ENCODE results near the gene WDR27.

WDR27 gene

DNA sequence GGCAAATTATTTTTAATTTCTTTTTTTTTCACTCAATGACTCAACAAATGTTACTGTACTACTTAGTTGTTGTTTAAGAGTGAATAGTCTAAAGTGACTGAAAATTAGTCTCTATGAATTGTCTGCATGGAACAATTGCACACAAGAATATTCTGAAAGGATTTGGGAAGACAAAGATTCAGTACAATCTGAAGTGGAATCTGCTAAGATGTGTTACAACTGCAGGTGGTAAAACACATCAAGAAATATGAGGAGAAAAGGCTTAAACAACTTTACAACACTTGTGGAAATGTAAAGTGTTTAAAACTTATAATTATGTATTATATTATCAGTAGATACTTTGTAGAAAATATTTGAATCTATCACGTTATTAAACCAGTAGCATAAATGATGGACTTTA, 193.4 kb downstream of the WDR27 start:
- no peak overlapping the region for H3K4me2 ChIP-seq (ENCODE audit: low read depth, low read length, poor library complexity, severe bottlenecking)
- TF ChIP-seq, protein P1, sequence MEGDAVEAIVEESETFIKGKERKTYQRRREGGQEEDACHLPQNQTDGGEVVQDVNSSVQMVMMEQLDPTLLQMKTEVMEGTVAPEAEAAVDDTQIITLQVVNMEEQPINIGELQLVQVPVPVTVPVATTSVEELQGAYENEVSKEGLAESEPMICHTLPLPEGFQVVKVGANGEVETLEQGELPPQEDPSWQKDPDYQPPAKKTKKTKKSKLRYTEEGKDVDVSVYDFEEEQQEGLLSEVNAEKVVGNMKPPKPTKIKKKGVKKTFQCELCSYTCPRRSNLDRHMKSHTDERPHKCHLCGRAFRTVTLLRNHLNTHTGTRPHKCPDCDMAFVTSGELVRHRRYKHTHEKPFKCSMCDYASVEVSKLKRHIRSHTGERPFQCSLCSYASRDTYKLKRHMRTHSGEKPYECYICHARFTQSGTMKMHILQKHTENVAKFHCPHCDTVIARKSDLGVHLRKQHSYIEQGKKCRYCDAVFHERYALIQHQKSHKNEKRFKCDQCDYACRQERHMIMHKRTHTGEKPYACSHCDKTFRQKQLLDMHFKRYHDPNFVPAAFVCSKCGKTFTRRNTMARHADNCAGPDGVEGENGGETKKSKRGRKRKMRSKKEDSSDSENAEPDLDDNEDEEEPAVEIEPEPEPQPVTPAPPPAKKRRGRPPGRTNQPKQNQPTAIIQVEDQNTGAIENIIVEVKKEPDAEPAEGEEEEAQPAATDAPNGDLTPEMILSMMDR (conservative IDR thresholded peaks at IDR 0.05; ENCODE audit: low read length) = no peak
- no peak for TF ChIP-seq EZH2phosphoT487 (IDR thresholded peaks at IDR 0.05; ENCODE audit: borderline replicate concordance)
- no peaks in the 10 kb centered on the region for H3K27me3 ChIP-seq (ENCODE audit: insufficient read depth, low read length, poor library complexity, severe bottlenecking)
- no peaks in the 10 kb centered on the region for H3K9me2 ChIP-seq (replicated peaks; ENCODE audit: low read depth, low read length)
- no peak overlapping the region for H2AFZ ChIP-seq (ENCODE audit: low read length)
- H3K9me3 ChIP-seq (ENCODE audit: insufficient read depth, low read depth, low read length) = no peaks in the 10 kb centered on the region
- no peaks in the 10 kb centered on the region for H3K79me2 ChIP-seq (ENCODE audit: insufficient read depth, low read length)
- H3F3A ChIP-seq (ENCODE audit: low read depth) = no peaks in the 10 kb centered on the region
- H3K4me1 ChIP-seq (ENCODE audit: insufficient read depth, low read length, poor library complexity, severe bottlenecking) = no peaks in the 10 kb centered on the region
- H3K4me3 ChIP-seq (ENCODE audit: low read length, poor library complexity, severe bottlenecking) = no peak overlapping the region
- no peaks in the 10 kb centered on the region for H3K36me3 ChIP-seq (ENCODE audit: insufficient read depth, low read length)
- H4K20me1 ChIP-seq (ENCODE audit: insufficient read depth, low read length, poor library complexity, severe bottlenecking) = no peaks in the 10 kb centered on the region
- no peak overlapping the region for H3K9ac ChIP-seq (ENCODE audit: low read depth, low read length, poor library complexity, severe bottlenecking)

- Histone ChIP-seq H3K4me1 (ENCODE audit: insufficient read depth, low read length, poor library complexity, severe bottlenecking) (no peaks in the 10 kb centered on the region), H3K27me3 (ENCODE audit: insufficient read depth, low read length, poor library complexity, severe bottlenecking) (no peaks in the 10 kb centered on the region), H3K4me3 (ENCODE audit: low read length, poor library complexity, severe bottlenecking) (no peak overlapping the region), H3K9me2 (replicated peaks; ENCODE audit: low read depth, low read length) (no peaks in the 10 kb centered on the region), H3K4me2 (ENCODE audit: low read depth, low read length, poor library complexity, severe bottlenecking) (no peak overlapping the region), H3K9me3 (ENCODE audit: insufficient read depth, low read depth, low read length) (peaks cover 7% of the 10 kb centered on the region; the same call in 1 of the 2 replicates), H3F3A (ENCODE audit: low read depth) (no peaks in the 10 kb centered on the region), H3K79me2 (ENCODE audit: insufficient read depth, low read length) (no peaks in the 10 kb centered on the region), H3K36me3 (ENCODE audit: insufficient read depth, low read length) (no peaks in the 10 kb centered on the region), H4K20me1 (ENCODE audit: insufficient read depth, low read length, poor library complexity, severe bottlenecking) (no peaks in the 10 kb centered on the region), H2AFZ (ENCODE audit: low read length) (no peak overlapping the region), H3K9ac (ENCODE audit: low read depth, low read length, poor library complexity, severe bottlenecking) (no peak overlapping the region)
- TF ChIP-seq, protein P1 (conservative IDR thresholded peaks at IDR 0.05; ENCODE audit: low read length) = no peak
- TF ChIP-seq EZH2phosphoT487 (IDR thresholded peaks at IDR 0.05; ENCODE audit: borderline replicate concordance) = no peak
Observed at GRCh38 chr6:169503422-169504152, 198.2 kb downstream of the WDR27 start.

DNA sequence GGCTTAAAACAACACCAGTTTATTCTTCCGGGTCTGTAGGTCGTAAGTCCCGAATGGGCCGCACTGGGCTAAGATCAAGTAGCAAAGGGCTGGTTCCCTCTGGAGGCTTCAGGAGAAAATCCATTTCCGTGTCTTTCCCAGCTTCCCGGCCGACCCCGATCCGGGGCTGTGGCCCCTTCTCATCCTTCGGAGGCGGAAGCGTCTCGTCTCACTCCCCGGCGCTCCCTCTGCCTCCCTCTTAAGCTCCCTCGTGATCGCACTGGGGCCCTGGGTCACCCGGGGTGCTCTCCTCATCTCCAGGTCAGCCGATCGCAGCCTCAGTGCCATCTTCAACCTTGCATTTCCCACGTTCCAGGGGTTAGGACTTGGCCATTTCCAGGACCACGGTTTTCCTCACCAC, 199.4 kb downstream of the WDR27 start:
- Histone ChIP-seq H3K4me3 (ENCODE audit: low read length, poor library complexity, severe bottlenecking) (no peak overlapping the region), H3K4me1 (ENCODE audit: insufficient read depth, low read length, poor library complexity, severe bottlenecking) (no peaks in the 10 kb centered on the region), H3K9ac (ENCODE audit: low read depth, low read length, poor library complexity, severe bottlenecking) (no peak overlapping the region), H3K36me3 (ENCODE audit: insufficient read depth, low read length) (no peaks in the 10 kb centered on the region), H3K4me2 (ENCODE audit: low read depth, low read length, poor library complexity, severe bottlenecking) (no peak overlapping the region), H4K20me1 (ENCODE audit: insufficient read depth, low read length, poor library complexity, severe bottlenecking) (no peaks in the 10 kb centered on the region), H3K9me3 (ENCODE audit: insufficient read depth, low read depth, low read length) (peaks cover 7% of the 10 kb centered on the region; the same call in 1 of the 2 replicates), H3F3A (ENCODE audit: low read depth) (no peaks in the 10 kb centered on the region), H3K9me2 (replicated peaks; ENCODE audit: low read depth, low read length) (no peaks in the 10 kb centered on the region), H3K79me2 (ENCODE audit: insufficient read depth, low read length) (no peaks in the 10 kb centered on the region), H3K27me3 (ENCODE audit: insufficient read depth, low read length, poor library complexity, severe bottlenecking) (no peaks in the 10 kb centered on the region), H2AFZ (ENCODE audit: low read length) (no peak overlapping the region)
- no peak for TF ChIP-seq EZH2phosphoT487 (IDR thresholded peaks at IDR 0.05; ENCODE audit: borderline replicate concordance)
- TF ChIP-seq, protein P1 (conservative IDR thresholded peaks at IDR 0.05; ENCODE audit: low read length) = no peak

All from Loucy (cell line).